HFF-Myc (cell line): ENCODE results near the gene OPRL1.

Experiments
- DNase-seq: peaks from one replicate; pipeline ENCODE4 v3.0.0-alpha.2; 2011; ENCODE audit warnings: low read depth; ENCODE audit errors: extremely low read depth
- H3K4me3 ChIP-seq: replicated peaks from 2 replicates; pipeline ENCODE4 v1.5.1; 2011; ENCODE audit warnings: low read depth, mild to moderate bottlenecking, control low read depth, low read length
- TF ChIP-seq, protein P1 (sequence below): IDR thresholded peaks from 2 replicates; pipeline ENCODE4 v1.5.1; 2012; ENCODE audit warnings: mild to moderate bottlenecking, low read depth, low read length, control low read depth; ENCODE audit errors: missing control alignments

The OPRL1 gene

GRCh38 chr20:64035066-64035932 lies 44.6 kb upstream of the OPRL1 start:
- DNase-seq: no peak
- H3K4me3 ChIP-seq: no peak overlapping the region
- TF ChIP-seq, protein P1, sequence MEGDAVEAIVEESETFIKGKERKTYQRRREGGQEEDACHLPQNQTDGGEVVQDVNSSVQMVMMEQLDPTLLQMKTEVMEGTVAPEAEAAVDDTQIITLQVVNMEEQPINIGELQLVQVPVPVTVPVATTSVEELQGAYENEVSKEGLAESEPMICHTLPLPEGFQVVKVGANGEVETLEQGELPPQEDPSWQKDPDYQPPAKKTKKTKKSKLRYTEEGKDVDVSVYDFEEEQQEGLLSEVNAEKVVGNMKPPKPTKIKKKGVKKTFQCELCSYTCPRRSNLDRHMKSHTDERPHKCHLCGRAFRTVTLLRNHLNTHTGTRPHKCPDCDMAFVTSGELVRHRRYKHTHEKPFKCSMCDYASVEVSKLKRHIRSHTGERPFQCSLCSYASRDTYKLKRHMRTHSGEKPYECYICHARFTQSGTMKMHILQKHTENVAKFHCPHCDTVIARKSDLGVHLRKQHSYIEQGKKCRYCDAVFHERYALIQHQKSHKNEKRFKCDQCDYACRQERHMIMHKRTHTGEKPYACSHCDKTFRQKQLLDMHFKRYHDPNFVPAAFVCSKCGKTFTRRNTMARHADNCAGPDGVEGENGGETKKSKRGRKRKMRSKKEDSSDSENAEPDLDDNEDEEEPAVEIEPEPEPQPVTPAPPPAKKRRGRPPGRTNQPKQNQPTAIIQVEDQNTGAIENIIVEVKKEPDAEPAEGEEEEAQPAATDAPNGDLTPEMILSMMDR: no peak

GRCh38 chr20:64035933-64036345 lies 43.9 kb upstream of the OPRL1 start, which contains the start of gene C20orf204:
Gene C20orf204 (plus strand): TSS chr20:64036182. CDS start chr20:64036324, 142 bp downstream.
- no peak within 1 kb of the TSS for H3K4me3 ChIP-seq
- DNase-seq: no peak
- TF ChIP-seq, protein P1: no peak

GRCh38 chr20:64036346-64037198 lies 43.3 kb upstream of the OPRL1 start:
- H3K4me3 ChIP-seq: no peak overlapping the region
- DNase-seq: no peak
- TF ChIP-seq, protein P1: no peak

- H3K4me3 ChIP-seq: no peak overlapping the region
- TF ChIP-seq, protein P1: no peak
- no peak for DNase-seq
Observed at GRCh38 chr20:64037199-64037497, 42.7 kb upstream of the OPRL1 start.

DNA sequence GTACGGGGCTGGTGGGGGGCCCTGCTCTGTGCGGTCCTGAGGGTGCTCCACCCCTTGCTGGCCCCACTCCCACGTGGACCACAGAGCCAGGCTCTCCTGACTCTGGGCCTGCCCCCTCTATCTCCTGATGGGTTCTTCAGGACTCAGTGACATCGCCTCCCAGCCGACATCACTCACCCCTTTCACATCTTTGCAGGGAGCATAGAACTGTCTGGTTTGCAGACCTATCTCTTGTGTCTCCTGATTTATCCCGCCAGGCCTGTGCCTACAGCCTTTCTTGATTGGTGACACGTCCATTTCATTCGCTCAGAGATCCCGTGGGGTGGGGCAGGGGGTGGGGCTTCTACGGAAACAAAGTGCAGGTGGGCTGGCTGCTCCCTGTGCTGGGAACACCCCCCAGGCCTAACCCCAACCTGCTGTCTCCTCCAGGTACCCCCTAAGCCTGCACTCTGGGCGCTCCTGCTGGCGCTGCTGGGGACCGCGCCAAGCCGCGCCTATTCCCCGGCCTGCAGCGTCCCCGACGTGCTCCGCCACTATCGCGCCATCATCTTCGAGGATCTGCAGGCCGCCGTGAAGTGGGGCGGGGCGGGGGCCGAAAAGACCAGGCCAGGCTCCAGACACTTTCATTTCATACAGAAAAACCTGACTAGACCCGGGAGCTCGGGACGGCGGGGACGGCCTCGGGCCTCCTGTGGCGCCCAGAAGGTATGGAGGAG lies 42.2 kb upstream of the OPRL1 start:
- DNase-seq: no peak
- H3K4me3 ChIP-seq: no peak overlapping the region
- TF ChIP-seq, protein P1: no peak

GRCh38 chr20:64038224-64038564 lies 41.7 kb upstream of the OPRL1 start:
- TF ChIP-seq, protein P1: no peak
- DNase-seq: no peak
- H3K4me3 ChIP-seq: no peak overlapping the region
